HG03196 (cell line): ENCODE data around the gene FAHD2B.
"Not testable (repeated sequence)": the region's sequence is repeated elsewhere in the genome, so short reads cannot be mapped to it uniquely, and the experiment has no call there.

ENCODE experiments used
- ATAC-seq: cut with Tn5 transposase; IDR thresholded peaks from one replicate; pipeline ENCODE4 v1.9.1; 2021; ENCODE audit not compliant: unreplicated experiment

Gene FAHD2B

GRCh38 chr2:97068722-97069121, 26.0 kb downstream of the FAHD2B start:
- ATAC-seq, result not testable (repeated sequence)

DNA sequence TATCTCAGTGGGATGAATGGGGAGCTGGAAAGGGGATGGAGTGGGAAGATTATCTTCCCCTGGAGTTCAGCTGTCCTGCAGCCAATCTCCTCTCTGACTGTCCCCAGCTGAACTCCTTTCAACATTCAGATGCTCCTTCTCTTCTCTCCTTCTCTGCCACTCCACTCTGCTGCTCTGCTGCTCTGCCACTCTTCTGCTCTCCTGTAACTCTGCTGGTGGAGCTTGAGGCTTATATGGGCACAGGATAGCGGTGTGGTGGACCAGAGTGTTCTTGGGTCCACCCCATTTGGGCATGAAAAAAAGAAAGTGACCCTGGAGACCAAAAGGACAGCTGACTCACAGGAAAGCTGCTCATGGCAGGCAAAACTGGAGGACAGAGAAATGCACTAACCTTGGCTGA, 26.6 kb downstream of the FAHD2B start:
- ATAC-seq, result no peak

DNA sequence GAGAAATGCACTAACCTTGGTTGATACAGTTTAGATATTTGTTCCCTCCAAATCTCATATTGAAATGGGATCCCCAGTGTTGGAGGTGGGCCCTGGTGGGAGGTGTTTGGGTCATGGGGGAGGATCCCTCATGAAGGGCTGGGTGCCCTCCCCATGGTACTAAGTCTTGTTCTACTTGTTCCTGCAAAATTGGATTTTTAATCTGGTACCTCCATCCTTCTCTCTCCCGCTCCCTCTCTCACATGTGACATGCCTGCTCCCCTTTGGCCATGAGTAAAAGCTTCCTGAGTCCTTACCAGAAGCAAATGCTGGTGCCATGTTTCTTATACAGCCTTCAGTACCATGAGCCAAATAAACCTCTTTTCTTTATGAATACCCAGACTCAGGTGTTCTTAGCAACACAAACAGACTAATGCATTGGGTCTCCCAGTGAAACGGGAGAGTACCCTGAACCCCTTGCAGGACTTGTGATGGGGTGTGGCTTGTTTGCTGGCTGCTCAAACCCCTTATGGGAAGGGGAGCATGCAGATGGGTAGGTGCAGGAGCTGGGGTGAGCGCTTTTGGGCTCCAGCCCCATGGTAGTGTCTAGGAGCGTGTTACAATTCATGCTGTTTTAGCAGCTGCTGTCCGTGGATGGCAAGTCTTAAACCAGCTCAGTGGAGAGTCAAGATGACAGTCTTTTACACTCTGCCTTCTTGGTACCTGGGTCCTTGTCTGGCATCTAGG, 27.2 kb downstream of the FAHD2B start:
- ATAC-seq, result no peak

DNA sequence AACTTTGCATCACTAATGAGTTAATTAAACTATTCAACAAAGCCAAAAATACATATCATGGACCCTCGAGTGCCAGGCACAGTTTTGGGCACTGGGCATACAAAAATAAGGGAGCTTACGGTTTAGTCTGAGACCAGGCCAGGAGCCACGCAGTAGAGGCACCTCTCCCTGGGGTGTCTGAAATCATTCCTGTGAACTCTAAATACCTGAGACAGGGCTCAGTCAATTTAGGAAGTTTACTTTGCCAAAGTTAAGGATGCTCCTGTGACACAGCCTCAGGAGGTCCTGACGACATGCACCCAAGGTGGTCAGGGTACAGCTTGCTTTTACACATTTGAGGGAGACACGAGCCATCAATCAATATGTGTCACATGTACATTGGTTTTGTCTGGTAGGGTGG, 28.7 kb downstream of the FAHD2B start:
- not testable (repeated sequence) for ATAC-seq

GRCh38 chr2:97062020-97062419, 32.7 kb downstream of the FAHD2B start:
- not testable (repeated sequence) for ATAC-seq

GRCh38 chr2:97059782-97060181, 34.9 kb downstream of the FAHD2B start:
- not testable (repeated sequence) for ATAC-seq

DNA sequence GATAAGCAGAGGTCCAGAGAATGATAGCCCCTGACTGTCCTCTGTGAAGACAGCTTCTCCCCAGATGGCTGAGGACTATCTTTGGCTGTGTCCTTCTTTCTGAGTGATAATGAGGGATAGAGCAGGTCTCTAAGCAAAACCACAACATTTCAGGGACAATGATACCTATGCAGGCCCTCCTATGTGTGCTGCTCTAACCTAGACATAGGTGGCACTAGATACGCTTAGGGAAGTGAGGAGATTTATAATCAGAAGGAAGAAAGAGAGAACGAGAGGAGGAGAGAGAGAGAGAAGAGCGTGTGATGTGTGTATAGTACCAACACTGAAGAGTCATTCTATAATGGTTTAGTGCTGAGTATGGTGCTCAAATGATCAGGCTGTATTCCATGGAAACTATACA, 38.5 kb downstream of the FAHD2B start:
- ATAC-seq, result not testable (repeated sequence)

- not testable (repeated sequence) for ATAC-seq
Observed at GRCh38 chr2:97050032-97050431, 44.6 kb downstream of the FAHD2B start.

DNA sequence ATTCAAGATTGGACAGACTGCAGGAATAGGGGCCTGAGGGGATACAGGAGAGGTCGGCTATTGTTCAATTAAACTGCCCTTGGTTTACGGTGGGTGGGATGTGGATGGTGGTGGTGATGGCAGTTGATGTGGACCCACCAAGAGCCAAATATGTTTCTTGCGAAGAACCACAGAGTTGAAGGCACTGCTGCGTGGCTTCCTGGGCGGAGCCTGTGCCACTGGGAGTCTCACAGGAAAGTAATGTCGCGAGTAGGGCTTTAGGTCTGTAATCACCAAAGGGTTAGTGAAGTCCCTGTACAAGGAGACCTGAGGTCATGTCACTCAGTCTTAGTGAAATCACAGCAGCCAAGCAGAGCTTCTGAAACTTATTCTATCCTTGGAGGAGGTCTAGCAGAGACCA, 46.2 kb downstream of the FAHD2B start:
- ATAC-seq, result not testable (repeated sequence)

DNA sequence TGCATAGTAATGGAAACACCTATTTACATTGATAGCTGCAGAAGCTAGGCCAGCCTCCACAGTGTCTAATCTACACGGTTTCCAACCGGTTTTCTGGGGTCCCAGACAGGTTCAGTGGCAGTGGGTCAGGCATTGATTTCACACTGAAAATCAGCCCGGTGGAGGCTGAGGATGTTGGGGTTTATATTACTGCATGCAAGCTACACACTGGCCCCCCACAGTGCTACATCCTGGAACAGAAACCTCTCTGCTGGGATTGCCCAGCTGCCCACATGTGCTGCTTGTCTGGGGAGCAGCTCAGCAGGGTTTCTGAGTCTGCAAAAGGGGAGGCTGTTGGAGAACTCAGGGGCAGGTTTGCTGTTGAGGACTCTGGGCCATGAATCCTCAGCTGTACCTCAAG, 48.0 kb downstream of the FAHD2B start:
- not testable (repeated sequence) for ATAC-seq

- ATAC-seq, result not testable (repeated sequence)
Observed at GRCh38 chr2:97045895-97046499, 48.7 kb downstream of the FAHD2B start.
